ENCODE data around the gene LSAMP.

Gene LSAMP

GRCh38 chr3:115932807-115933206 lies 512.5 kb downstream of the LSAMP start:
- peak; percentile 65 for FAIRE-seq
- no peak for DNase-seq (ENCODE audit: extremely low spot score, insufficient read length, low read depth)

DNA sequence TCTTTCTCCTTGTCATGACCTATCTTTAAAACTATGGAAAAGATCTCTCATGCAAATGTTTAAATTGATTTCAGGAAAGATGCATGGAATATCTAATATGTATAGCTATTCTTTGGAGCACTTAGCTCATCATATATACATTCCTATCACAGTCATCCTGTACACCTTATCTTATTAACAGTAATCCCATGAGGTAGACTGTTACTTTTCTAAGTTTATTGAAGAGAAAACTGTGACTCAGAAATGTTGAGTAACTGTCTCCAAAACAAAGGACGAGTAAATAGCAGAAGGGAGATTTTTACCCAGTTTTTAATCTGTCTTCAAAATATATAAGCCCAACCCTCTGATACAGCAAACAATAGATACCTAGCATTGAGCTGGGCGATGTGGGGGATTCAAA lies 513.7 kb downstream of the LSAMP start:
- no peak for FAIRE-seq
- DNase-seq (ENCODE audit: extremely low spot score, insufficient read length, low read depth), result no peak

DNA sequence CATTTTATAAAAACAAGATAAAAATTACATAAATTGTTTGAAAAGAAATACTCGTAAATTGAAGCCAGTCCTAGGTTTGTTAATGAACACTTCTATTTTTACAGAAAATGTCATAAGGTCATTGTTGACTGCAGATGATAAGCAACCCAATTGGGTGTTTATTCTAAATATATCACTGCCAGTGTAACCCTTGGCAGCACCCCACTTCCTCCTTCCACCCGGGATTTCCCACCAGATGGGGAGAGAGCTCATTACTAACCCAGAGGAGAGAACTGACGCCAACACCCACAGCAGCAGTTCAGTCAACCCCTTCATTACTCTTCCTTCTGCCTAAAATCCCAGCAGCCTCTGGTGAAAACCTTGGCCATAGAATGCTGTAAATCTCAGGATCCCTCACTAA lies 514.4 kb downstream of the LSAMP start:
- no peak for FAIRE-seq
- DNase-seq (ENCODE audit: extremely low spot score, insufficient read length, low read depth), result no peak

DNA sequence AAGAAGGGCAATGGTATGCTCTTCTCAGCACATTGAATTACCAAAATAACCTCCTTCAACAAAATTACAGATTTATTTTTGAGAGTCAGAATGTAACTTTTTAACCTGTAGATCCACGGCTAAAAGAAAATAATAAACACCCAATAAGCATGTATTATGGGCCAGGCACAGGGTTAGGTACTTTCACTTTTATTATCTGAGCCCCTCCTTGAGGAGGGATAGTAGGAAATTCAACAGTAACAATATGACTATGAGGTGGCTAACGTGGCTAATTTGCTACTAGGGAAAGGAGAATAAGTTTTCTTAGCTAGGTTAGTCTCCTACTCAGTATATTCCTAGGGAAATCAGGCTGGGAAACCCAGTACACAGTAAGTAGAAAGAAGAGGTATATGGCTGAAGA lies 515.1 kb downstream of the LSAMP start:
- DNase-seq (ENCODE audit: extremely low spot score, insufficient read length, low read depth) (no peak), FAIRE-seq (no peak)

- DNase-seq (ENCODE audit: extremely low spot score, insufficient read length, low read depth) (no peak), FAIRE-seq (no peak)
These were observed 516.9 kb downstream of the LSAMP start for GRCh38 chr3:115928376-115928775.

DNA sequence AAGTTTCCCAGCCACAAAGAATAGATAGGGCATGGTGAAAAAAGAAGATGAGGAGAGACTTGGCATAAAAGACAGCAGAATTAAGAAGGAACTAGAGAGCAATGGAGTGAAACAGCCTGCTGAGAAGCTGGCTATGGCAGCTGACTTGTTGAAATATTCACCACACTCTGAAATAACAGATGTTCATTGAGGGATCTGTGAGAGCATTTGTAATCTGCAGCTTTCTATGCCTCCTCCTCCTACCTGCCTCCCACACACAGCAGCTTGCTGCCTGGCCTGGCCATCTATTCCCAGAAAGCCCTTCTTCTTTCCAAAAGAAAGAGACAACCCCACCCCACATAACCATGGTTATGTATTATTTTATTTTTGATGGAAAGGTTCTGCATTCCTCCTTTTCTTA lies 518.1 kb downstream of the LSAMP start:
- DNase-seq (ENCODE audit: extremely low spot score, insufficient read length, low read depth), result no peak
- FAIRE-seq, result no peak

- DNase-seq (ENCODE audit: extremely low spot score, insufficient read length, low read depth), result no peak
- no peak for FAIRE-seq
These were observed 522.5 kb downstream of the LSAMP start for GRCh38 chr3:115922681-115923347.

GRCh38 chr3:115921711-115922110 lies 523.6 kb downstream of the LSAMP start:
- DNase-seq (ENCODE audit: extremely low spot score, insufficient read length, low read depth) (no peak), FAIRE-seq (no peak)

- DNase-seq (ENCODE audit: extremely low spot score, insufficient read length, low read depth), result no peak
- no peak for FAIRE-seq
These were observed 526.4 kb downstream of the LSAMP start for GRCh38 chr3:115918900-115919299.

- no peak for FAIRE-seq
These were observed 528.4 kb downstream of the LSAMP start for GRCh38 chr3:115916866-115917265.

DNA sequence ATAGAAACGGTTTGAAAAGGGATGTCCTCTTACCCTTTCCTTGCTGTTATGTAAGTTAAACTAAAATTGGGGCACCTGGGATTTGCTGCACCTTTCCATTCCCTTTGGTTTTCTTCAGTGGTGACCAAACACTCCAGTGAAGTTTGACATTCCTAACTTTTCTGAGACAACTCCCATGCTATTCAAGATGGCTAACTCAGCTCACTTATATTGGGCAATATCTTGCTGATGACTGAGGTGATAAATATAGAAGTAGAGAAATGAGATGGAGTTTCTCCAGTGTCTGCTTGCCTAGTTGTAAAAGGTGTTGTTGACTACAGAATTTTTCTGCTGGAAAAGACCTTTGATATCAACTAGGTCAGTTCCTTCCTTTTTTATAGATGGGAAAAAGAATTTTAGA lies 530.2 kb downstream of the LSAMP start:
- DNase-seq (ENCODE audit: extremely low spot score, insufficient read length, low read depth), result no peak
- no peak for FAIRE-seq

More at GRCh38 chr3:115916866-115917265, 528.4 kb downstream of the LSAMP start:
- no peak for DNase-seq (ENCODE audit: extremely low spot score, insufficient read length, low read depth)

GRCh38 chr3:115913069-115913686 lies 532.1 kb downstream of the LSAMP start:
- DNase-seq (ENCODE audit: extremely low spot score, insufficient read length, low read depth) (no peak), FAIRE-seq (no peak)

- FAIRE-seq (no peak), DNase-seq (ENCODE audit: extremely low spot score, insufficient read length, low read depth) (no peak)
These were observed 532.9 kb downstream of the LSAMP start for GRCh38 chr3:115912372-115912771.

DNA sequence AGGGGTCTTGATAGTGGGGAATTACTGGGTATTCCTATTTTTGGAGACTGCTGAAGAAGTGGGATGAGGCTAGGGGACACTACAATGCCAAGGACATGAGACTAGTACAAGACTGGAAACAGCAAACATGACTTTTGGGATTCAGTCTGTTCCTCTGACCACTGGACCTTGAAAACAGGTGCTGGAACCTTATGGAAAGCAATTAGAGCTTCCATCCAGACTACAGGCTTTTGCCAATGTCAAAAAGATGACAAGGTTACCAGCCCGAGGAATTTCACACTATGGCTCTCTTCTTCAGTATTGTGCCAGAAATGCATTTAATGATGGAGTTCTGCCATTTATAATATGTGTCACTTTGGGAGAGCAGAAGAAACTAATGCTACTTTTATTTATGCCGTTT lies 539.4 kb downstream of the LSAMP start:
- DNase-seq (ENCODE audit: extremely low spot score, insufficient read length, low read depth), result no peak
- no peak for FAIRE-seq

- DNase-seq (ENCODE audit: extremely low spot score, insufficient read length, low read depth) (no peak), FAIRE-seq (no peak)
These were observed 541.4 kb downstream of the LSAMP start for GRCh38 chr3:115903843-115904242.

GRCh38 chr3:115901008-115901407 lies 544.3 kb downstream of the LSAMP start:
- FAIRE-seq, result no peak

GRCh38 chr3:115899535-115899934 lies 545.8 kb downstream of the LSAMP start:
- DNase-seq (ENCODE audit: extremely low spot score, insufficient read length, low read depth), result no peak
- FAIRE-seq, result no peak

More at GRCh38 chr3:115901008-115901407, 544.3 kb downstream of the LSAMP start:
- no peak for DNase-seq (ENCODE audit: extremely low spot score, insufficient read length, low read depth)

- DNase-seq (ENCODE audit: extremely low spot score, insufficient read length, low read depth), result no peak
- no peak for FAIRE-seq
These were observed 546.5 kb downstream of the LSAMP start for GRCh38 chr3:115898656-115899410.

- no peak for DNase-seq (ENCODE audit: extremely low spot score, insufficient read length, low read depth)
These were observed 554.2 kb downstream of the LSAMP start for GRCh38 chr3:115891006-115891636.

DNA sequence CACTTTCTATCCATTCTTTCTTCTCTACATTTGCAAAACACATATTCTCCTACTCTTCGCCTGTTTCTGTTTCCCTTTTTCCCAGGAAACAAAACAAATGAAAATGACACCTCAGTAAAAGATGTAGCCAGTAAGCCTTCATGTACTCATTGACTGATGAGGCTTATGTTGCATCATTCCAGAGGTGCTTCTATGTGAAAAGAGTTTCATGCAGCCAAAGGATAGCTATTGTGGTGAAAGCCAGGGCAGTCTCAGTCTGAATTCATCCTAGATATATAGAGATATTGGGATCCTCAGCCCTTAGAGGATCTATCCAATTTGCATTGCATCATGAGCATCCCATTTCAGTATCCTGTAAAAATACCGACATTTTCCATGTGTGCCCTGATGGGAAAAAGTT lies 554.7 kb downstream of the LSAMP start:
- no peak for FAIRE-seq
- no peak for DNase-seq (ENCODE audit: extremely low spot score, insufficient read length, low read depth)

More at GRCh38 chr3:115891006-115891636, 554.2 kb downstream of the LSAMP start:
- FAIRE-seq, result no peak

DNA sequence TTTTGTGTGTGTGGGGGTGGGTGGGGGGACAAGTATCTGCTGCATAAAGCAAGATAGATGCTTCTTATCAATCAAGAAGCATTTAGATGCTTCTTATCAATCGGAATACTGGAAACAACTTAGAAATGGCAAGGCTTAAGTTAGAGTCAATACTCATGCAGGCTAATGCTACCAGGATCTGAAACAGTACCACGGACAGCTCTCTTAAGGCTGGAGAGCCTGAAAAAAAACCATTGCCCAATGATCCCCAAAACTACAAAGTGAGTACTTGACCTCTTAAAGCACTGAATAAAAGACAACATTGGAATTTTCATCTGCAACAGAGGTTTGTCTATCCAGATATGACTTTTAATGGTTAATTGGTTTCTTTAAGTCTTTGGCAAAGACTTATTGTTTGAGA lies 559.7 kb downstream of the LSAMP start:
- no peak for FAIRE-seq
- DNase-seq (ENCODE audit: extremely low spot score, insufficient read length, low read depth), result no peak
